Loucy (cell line): ENCODE measurements around the gene PACRG.

Experiments
- H2AFZ ChIP-seq: fragments of 200-600 bp; sonication (generic); 2 replicates; pipeline ENCODE4 v1.6.0; 2016; ENCODE audit warnings: antibody characterized with exemption, mild to moderate bottlenecking, low read length, moderate library complexity
- H3F3A ChIP-seq: fragments of 200-600 bp; 2 replicates; pipeline ENCODE4 v1.6.0; 2016; ENCODE audit warnings: antibody characterized with exemption, low read depth, mild to moderate bottlenecking
- H3K27me3 ChIP-seq: fragments of 200-600 bp; sonication (generic); 2 replicates; pipeline ENCODE4 v1.6.1; 2014; ENCODE audit warnings: low read length, mild to moderate bottlenecking; ENCODE audit not compliant: insufficient read depth, poor library complexity, severe bottlenecking
- H3K36me3 ChIP-seq: fragments of 200-600 bp; sonication (generic); 2 replicates; pipeline ENCODE4 v1.6.1; 2016; ENCODE audit warnings: low read length; ENCODE audit not compliant: insufficient read depth
- H3K4me1 ChIP-seq: fragments of 200-600 bp; sonication (generic); 2 replicates; pipeline ENCODE4 v1.5.1; 2014; ENCODE audit warnings: low read length, mild to moderate bottlenecking; ENCODE audit not compliant: insufficient read depth, poor library complexity, severe bottlenecking
- H3K4me2 ChIP-seq: fragments of 200-600 bp; sonication (generic); 2 replicates; pipeline ENCODE4 v1.6.0; 2014; ENCODE audit warnings: antibody characterized with exemption, low read length, low read depth, mild to moderate bottlenecking; ENCODE audit not compliant: poor library complexity, severe bottlenecking
- H3K4me3 ChIP-seq: fragments of 200-600 bp; sonication (generic); 2 replicates; pipeline ENCODE4 v1.5.1; 2014; ENCODE audit warnings: low read length, mild to moderate bottlenecking, mixed read lengths; ENCODE audit not compliant: poor library complexity, severe bottlenecking
- H3K79me2 ChIP-seq: fragments of 200-600 bp; sonication (generic); 2 replicates; pipeline ENCODE4 v1.6.1; 2014; ENCODE audit warnings: low read length; ENCODE audit not compliant: insufficient read depth
- H3K9ac ChIP-seq: fragments of 200-600 bp; sonication (generic); 2 replicates; pipeline ENCODE4 v1.6.0; 2014; ENCODE audit warnings: mild to moderate bottlenecking, low read depth, low read length, moderate library complexity; ENCODE audit not compliant: poor library complexity, severe bottlenecking
- H3K9me2 ChIP-seq: fragments of 200-600 bp; sonication (generic); replicated peaks from 2 replicates; pipeline ENCODE4 v1.6.1; 2016; ENCODE audit warnings: low read depth, low read length, mixed read lengths
- H3K9me3 ChIP-seq: fragments of 200-600 bp; sonication (generic); 2 replicates; pipeline ENCODE4 v1.6.1; 2014; ENCODE audit warnings: mild to moderate bottlenecking, antibody characterized with exemption, low read length, low read depth; ENCODE audit not compliant: insufficient read depth
- H4K20me1 ChIP-seq: fragments of 200-600 bp; sonication (generic); 2 replicates; pipeline ENCODE4 v1.6.0; 2014; ENCODE audit warnings: antibody characterized with exemption, low read length, mild to moderate bottlenecking; ENCODE audit not compliant: insufficient read depth, poor library complexity, severe bottlenecking
- EZH2phosphoT487 ChIP-seq: fragments of 200-600 bp; IDR thresholded peaks from 2 replicates; pipeline ENCODE4 v1.6.1; 2018; ENCODE audit warnings: antibody characterized with exemption, mild to moderate bottlenecking, moderate library complexity, borderline replicate concordance
- TF ChIP-seq, protein P1 (sequence below): fragments of 200-600 bp; sonication (generic); conservative IDR thresholded peaks from 2 replicates; pipeline ENCODE4 v1.5.1; 2014; ENCODE audit warnings: mild to moderate bottlenecking, antibody characterized with exemption, low read length

The PACRG gene

DNA sequence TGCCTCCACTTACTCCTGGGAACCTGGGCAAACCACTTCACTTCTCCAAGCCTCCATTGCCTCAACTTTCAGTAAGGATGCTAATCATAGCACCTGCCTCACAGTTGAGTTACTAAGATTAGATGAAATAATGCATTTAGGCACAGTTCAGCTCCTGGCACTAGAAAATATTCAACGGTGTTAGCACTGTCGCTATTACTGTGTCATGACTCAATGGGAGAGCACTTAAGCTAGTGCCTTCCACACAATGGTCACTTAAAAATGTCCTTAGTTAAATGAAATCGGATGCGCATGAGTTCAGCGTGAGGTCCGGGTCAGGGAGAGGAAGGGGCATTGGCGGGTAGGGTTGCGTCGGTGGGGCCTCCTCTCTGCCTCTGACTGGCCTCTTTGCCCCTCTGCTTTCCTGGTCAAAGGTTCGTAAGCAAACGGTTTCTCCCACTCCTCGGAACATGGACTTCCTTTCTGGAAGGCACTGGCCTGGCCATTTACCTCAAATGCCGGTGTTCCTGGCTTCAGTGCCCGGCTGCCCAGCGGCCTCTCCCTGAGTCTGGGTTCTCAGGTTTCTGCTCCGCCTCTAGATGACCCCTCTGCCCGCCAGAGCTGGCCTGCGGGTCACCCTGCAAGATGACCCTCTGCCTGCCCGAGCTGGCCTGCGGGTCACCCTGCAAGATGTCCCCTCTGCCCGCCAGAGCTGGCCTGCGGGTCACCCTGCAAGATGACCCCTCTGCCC lies 562.9 kb downstream of the PACRG start:
- Histone ChIP-seq H3K4me1 (no peaks in the 10 kb centered on the region), H3K79me2 (no peaks in the 10 kb centered on the region), H3K27me3 (no peaks in the 10 kb centered on the region), H3K4me3 (no peak overlapping the region), H2AFZ (no peak overlapping the region), H3K9ac (no peak overlapping the region), H3K9me2 (no peaks in the 10 kb centered on the region), H3K9me3 (no peaks in the 10 kb centered on the region; the same call in 1 of the 2 replicates), H3K36me3 (no peaks in the 10 kb centered on the region), H3K4me2 (no peak overlapping the region), H4K20me1 (no peaks in the 10 kb centered on the region), H3F3A (no peaks in the 10 kb centered on the region)
- TF ChIP-seq, protein P1, sequence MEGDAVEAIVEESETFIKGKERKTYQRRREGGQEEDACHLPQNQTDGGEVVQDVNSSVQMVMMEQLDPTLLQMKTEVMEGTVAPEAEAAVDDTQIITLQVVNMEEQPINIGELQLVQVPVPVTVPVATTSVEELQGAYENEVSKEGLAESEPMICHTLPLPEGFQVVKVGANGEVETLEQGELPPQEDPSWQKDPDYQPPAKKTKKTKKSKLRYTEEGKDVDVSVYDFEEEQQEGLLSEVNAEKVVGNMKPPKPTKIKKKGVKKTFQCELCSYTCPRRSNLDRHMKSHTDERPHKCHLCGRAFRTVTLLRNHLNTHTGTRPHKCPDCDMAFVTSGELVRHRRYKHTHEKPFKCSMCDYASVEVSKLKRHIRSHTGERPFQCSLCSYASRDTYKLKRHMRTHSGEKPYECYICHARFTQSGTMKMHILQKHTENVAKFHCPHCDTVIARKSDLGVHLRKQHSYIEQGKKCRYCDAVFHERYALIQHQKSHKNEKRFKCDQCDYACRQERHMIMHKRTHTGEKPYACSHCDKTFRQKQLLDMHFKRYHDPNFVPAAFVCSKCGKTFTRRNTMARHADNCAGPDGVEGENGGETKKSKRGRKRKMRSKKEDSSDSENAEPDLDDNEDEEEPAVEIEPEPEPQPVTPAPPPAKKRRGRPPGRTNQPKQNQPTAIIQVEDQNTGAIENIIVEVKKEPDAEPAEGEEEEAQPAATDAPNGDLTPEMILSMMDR, result no peak

DNA sequence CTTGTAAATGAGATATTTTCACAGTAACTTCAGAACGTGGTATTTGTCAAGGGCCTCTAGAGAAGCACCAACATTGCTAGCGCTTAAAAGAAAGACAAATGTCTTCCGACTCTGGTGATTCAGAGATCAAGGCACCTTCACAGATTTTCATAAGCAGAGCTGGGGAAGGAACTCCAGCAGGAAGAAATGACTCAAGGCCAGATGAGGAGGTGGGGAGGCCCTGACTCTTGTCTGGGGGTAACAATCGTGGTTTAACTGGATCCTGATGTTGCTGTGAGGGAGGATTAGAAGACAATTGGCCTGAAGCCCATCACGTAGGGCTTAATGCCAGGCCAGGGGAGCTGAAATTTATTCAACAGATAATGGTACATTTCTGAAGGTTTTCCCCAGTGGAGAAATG lies 563.8 kb downstream of the PACRG start:
- Histone ChIP-seq H2AFZ (no peak overlapping the region), H3K36me3 (no peaks in the 10 kb centered on the region), H4K20me1 (no peaks in the 10 kb centered on the region), H3K9ac (no peak overlapping the region), H3K27me3 (no peaks in the 10 kb centered on the region), H3K9me3 (no peaks in the 10 kb centered on the region; the same call in 1 of the 2 replicates), H3K79me2 (no peaks in the 10 kb centered on the region), H3K4me1 (no peaks in the 10 kb centered on the region), H3F3A (no peaks in the 10 kb centered on the region), H3K4me2 (no peak overlapping the region), H3K4me3 (no peak overlapping the region), H3K9me2 (no peaks in the 10 kb centered on the region)
- TF ChIP-seq EZH2phosphoT487, result no peak
- TF ChIP-seq, protein P1, result no peak

DNA sequence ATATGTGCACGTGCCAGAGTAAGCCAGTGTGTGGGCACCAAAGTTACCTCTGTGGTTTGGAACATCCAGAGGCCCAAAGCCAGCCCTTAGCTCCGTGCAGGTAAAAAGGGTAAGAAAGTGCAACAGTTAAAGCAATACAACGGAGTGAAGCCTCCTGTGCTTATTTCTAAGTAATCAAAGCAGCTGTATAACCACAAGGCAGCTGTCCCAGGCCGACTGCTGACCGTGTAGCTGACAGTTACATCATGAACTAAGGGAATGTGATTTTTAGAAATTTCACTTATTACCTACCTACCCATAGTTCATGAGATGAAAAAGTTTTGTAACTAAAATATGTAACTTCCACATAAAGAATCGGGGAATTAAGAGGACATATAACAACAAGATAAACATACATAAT lies 565.5 kb downstream of the PACRG start:
- Histone ChIP-seq H3K9me2 (no peaks in the 10 kb centered on the region), H3K4me3 (no peak overlapping the region), H3K4me1 (no peaks in the 10 kb centered on the region), H2AFZ (no peak overlapping the region), H3K36me3 (no peaks in the 10 kb centered on the region), H3K27me3 (no peaks in the 10 kb centered on the region), H4K20me1 (no peaks in the 10 kb centered on the region), H3F3A (no peaks in the 10 kb centered on the region), H3K9ac (no peak overlapping the region), H3K9me3 (no peaks in the 10 kb centered on the region), H3K79me2 (no peaks in the 10 kb centered on the region), H3K4me2 (no peak overlapping the region)
- TF ChIP-seq, protein P1, result no peak
